ENCODE results near the gene PRPF19.

The PRPF19 gene

DNA sequence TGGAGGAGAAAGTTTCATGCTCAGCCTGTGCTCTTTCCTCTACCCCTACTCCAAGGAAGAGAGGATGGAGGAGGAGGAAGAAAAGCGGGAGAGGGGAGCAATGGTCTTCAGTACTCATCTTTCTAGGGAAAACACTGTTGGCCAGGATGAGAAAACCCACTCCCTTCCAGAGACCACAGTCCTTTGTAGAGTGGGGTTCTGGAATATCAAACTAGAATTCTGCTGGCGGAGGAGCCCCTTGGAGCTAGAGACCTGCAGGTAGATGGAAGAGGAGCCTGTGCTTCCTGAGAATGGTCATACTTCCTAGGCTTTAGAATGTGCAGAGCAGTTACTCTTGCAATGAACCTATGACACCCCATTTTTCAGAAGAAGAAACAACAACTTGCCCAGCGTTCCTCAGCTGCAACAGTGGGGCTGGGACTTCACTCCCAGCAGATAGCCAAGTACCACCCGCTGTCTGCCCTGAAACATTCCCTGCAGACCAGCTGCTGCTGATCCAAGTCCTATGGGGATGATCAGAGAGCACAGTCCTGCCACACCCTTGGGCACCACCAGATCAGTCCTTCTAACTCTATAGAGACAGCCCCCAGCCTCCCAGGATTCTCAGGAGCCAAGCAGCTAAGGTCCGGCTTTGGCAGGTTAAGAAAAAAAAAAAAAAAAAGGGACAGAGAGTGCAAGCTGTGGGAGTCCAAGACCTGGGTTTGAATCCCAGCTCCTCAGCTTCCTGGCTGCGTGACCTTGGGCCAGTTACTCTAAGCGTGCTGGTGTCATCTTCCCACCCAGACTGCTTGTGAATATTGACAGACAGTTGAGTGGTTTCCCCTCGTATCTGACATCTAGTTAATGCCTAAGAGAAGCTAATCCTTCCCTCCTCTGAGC is 51.3 kb downstream of the PRPF19 start:
- TF ChIP-seq, protein P1, sequence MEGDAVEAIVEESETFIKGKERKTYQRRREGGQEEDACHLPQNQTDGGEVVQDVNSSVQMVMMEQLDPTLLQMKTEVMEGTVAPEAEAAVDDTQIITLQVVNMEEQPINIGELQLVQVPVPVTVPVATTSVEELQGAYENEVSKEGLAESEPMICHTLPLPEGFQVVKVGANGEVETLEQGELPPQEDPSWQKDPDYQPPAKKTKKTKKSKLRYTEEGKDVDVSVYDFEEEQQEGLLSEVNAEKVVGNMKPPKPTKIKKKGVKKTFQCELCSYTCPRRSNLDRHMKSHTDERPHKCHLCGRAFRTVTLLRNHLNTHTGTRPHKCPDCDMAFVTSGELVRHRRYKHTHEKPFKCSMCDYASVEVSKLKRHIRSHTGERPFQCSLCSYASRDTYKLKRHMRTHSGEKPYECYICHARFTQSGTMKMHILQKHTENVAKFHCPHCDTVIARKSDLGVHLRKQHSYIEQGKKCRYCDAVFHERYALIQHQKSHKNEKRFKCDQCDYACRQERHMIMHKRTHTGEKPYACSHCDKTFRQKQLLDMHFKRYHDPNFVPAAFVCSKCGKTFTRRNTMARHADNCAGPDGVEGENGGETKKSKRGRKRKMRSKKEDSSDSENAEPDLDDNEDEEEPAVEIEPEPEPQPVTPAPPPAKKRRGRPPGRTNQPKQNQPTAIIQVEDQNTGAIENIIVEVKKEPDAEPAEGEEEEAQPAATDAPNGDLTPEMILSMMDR (IDR thresholded peaks at IDR 0.05; ENCODE audit: extremely low read depth, insufficient read depth, missing control alignments), result no peak
- in situ Hi-C loops (cut with MboI; ENCODE audit: low pct_unique_long_range_greater_than_20kb, low sequenced_read_pairs, unreplicated experiment), result loop anchor here (10.0 kb wide), 1 partner anchor 70 kb away; the partner anchor contains the start of gene MS4A10
- no peak for DNase-seq (ENCODE audit: low spot score)

DNA sequence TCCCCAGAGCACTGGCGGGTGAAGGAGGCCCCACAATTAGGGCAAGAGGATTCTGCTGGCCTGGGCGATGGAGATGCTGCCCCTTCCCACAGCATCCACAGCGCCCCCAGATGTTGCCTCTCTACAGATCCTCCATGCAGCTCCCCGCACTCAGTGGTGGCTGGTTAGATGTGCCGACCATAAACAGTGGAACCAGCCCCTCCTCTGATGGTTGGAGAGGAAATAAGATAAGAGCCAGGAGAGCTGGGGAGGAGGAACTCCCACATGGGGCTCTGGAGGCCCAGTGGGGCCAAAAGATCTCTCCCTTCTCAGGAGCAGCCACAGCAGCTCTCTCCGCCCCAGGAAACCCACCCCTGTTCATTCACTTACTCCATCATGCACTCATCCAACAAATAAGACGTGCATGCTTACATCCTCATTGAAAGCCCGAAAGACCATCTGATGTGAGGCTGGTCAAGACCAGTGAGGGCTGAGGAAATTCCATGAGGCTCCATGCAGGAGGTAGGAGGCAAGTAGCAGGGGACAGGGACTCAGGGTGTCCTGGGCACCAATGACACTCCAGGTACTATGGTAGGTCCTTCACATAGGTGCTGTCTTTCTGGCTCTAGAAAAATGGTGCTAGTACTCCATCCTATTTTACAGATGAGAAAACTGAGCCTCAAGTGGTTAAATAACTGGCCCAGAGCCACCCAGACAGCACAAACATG is 52.1 kb downstream of the PRPF19 start:
- no peak for DNase-seq (ENCODE audit: low spot score)
- in situ Hi-C loops (cut with MboI; ENCODE audit: low pct_unique_long_range_greater_than_20kb, low sequenced_read_pairs, unreplicated experiment), result loop anchor here (10.0 kb wide), 1 partner anchor 69 kb away; the partner anchor contains the start of gene MS4A10
- TF ChIP-seq, protein P1 (IDR thresholded peaks at IDR 0.05; ENCODE audit: extremely low read depth, insufficient read depth, missing control alignments), result no peak

DNA sequence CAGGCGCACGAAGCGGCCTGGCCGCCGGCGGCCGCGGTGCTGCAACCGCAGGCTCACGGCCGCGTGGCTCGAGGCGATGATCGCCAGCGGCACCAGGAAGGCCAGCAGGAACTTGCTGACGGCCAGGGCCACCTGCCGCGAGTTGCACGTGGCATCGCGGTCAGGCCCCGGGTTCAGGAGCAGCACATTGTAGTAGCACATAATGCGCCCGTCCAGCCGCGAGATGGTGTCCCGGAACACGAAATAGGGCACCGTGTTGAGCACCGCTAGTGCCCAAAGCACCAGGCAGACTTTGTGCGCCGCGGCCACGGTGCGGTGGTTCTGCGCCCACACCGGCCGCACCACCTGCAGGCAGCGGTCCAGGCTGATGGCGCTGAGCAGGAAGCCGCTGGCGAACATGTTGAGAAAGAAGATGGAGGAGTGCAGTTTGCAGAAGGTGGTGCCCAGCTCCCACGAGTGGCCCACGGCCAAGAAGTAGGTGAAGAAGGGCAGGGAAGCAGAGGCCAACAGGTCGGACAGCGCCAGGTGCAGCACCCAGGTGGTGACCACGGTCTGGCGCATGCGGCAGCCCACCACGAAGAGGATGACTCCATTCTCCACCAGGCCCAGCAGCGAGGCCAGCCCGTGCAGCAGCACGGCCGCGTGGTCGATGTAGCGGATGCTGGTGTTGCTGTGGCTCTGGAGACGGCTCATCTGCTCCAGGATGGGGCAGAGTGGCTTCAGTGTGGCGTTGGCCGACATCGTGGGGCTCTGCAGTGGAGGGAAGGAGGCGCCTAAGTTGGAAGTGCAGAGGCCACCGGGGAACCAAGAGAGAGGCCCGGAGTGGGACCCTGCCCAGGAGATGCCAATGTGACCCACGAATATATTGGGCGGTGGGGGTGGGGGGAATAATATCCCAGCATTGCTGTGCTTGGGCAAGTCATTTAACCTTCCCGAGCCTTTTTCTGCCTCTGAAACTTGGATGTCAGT is 53.1 kb downstream of the PRPF19 start:
- in situ Hi-C loops (cut with MboI; ENCODE audit: low pct_unique_long_range_greater_than_20kb, low sequenced_read_pairs, unreplicated experiment), result loop anchor here (10.0 kb wide), 1 partner anchor 68 kb away; the partner anchor contains the start of gene MS4A10
- no peak for DNase-seq (ENCODE audit: low spot score)
- TF ChIP-seq, protein P1 (IDR thresholded peaks at IDR 0.05; ENCODE audit: extremely low read depth, insufficient read depth, missing control alignments), result no peak

DNA sequence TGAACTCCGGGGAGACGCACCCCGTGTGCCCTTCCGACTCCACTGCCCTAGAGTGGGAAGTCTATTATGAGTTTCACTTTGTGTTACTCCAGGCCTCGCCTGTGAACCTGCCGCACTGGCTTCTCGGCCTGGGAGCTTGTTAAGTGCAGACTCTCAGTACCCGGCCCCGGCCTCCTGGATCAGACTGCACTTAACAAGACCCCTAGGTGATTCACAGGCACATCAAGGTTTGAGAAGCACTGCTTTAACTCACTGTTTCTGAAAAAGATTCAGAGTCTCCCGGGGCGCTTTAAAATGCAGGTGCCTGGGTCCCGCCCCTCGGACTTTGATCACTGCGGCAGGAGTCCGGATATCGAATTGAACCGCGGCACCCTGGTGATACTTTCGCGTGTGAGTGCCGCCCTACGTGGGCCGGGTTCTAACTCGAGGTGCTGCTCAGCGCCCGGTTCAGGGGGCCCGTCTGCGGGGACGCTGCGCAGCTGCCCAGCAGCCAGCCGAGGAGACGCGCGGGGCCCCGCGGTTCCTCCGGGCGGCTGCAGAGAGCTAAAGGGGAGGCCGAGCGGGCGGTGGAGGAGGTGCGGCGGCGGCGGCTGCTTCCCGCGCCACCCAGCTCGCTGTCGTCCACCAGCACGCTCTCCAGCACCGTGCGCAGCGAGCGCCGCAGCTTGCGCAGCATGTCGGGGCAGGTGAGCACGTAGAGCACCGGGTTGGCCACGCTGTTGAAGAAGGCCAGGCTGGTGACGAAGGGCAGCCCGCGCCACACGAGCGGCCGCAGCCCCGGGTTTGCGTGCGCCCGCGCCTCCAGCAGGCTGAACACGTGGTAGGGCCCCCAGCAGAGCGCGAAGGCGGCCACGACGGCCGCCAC is 54.0 kb downstream of the PRPF19 start:
- in situ Hi-C loops (cut with MboI; ENCODE audit: low pct_unique_long_range_greater_than_20kb, low sequenced_read_pairs, unreplicated experiment), result loop anchor here (10.0 kb wide), 1 partner anchor 68 kb away; the partner anchor contains the start of gene MS4A10
- no peak for DNase-seq (ENCODE audit: low spot score)
- TF ChIP-seq, protein P1 (IDR thresholded peaks at IDR 0.05; ENCODE audit: extremely low read depth, insufficient read depth, missing control alignments), result no peak

DNA sequence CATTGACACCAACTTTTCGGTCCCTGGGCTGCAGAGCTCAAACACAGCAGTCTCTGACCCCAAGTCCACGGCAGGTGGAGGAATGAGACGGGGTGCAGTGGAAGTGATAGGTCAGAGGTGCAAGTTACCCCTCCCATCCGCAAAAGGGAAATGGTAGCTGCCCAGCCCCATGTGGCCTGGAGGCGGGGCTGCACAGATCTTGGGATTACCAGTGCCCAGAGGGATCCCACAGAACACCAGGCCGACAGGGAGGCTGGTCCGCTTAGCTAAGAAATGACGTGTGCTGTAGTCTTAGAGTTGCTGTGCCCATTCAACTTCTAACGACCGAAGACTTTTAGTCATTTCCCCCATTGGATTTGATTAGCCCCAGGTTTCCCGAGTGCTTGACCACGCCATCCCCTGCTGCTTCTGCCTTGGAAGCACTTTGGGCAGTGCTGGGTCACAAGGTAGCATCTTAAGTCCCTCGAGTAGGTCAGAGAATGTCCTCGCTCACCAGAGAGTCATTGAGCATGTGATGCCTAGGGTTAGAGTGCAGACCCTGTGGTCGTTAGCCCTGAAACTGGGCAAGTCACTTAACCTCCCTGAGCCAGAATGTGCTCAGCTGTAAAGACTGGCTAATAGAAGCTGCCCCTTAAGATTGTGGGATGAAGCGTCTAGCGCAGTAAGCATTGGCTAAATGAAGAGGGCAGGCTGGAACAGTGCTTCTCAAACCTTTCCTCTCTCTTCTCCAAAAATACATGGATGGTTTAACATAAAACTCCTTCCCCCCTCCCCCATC is 54.9 kb downstream of the PRPF19 start:
- TF ChIP-seq, protein P1 (IDR thresholded peaks at IDR 0.05; ENCODE audit: extremely low read depth, insufficient read depth, missing control alignments), result no peak
- DNase-seq (ENCODE audit: low spot score), result no peak
- in situ Hi-C loops (cut with MboI; ENCODE audit: low pct_unique_long_range_greater_than_20kb, low sequenced_read_pairs, unreplicated experiment), result loop anchor here (10.0 kb wide), 1 partner anchor 67 kb away; the partner anchor contains the start of gene MS4A10

Data from GM13977 (cell line).